ENCODE measurements around the gene UBE2D3.
"Not testable (repeated sequence)": the region's sequence is repeated elsewhere in the genome, so short reads cannot be mapped to it uniquely, and the experiment has no call there.

UBE2D3 gene
- 210 to 404 (median 319) reads per million in 17 experiments for total RNA-seq

GRCh38 chr4:102826890-102827673, at the start of gene UBE2D3:
UBE2D3 (minus strand) TSS chr4:102827551; CDS start chr4:102826508, 1,043 bp downstream.
- DNase-seq, result peak; percentile 95 to 97 (median 97)

GRCh38 chr4:102871772-102872171, 44.4 kb upstream of the UBE2D3 start:
- DNase-seq, result peak in 2 of 4 experiments; percentile 25 to 49

- DNase-seq, result peak in 2 of 4 experiments; percentile 10 to 24
Measured at GRCh38 chr4:102869569-102870197, 42.3 kb upstream of the UBE2D3 start.

- DNase-seq, result peak; percentile 94 to 98 (median 97)
Measured at GRCh38 chr4:102868781-102869568, 41.6 kb upstream of the UBE2D3 start, which contains the start of gene CISD2. CISD2 (plus strand) TSS chr4:102868992; CDS start chr4:102869085, 93 bp downstream.

GRCh38 chr4:102868153-102868780, 40.9 kb upstream of the UBE2D3 start:
- DNase-seq, result peak in 2 of 4 experiments; percentile 32 to 47

- DNase-seq, result peak in 1 of 4 experiments; percentile 14
Measured at GRCh38 chr4:102867278-102868152, 40.2 kb upstream of the UBE2D3 start.

GRCh38 chr4:102865327-102865726, 38.0 kb upstream of the UBE2D3 start:
- DNase-seq, result not testable (repeated sequence)

GRCh38 chr4:102862747-102863146, 35.4 kb upstream of the UBE2D3 start:
- peak; percentile 19 to 76 (median 62) for DNase-seq

GRCh38 chr4:102862016-102862415, 34.7 kb upstream of the UBE2D3 start:
- DNase-seq, result peak; percentile 27 to 76 (median 54)

GRCh38 chr4:102860611-102861324, 33.4 kb upstream of the UBE2D3 start:
- peak; percentile 39 to 65 (median 60) for DNase-seq

- DNase-seq, result no peak
Measured at GRCh38 chr4:102858828-102859464, 31.6 kb upstream of the UBE2D3 start.

GRCh38 chr4:102850370-102850769, 23.0 kb upstream of the UBE2D3 start:
- DNase-seq, result no peak

- no peak for DNase-seq
Measured at GRCh38 chr4:102849579-102850104, 22.3 kb upstream of the UBE2D3 start.

GRCh38 chr4:102847687-102848086, 20.3 kb upstream of the UBE2D3 start:
- no peak for DNase-seq

GRCh38 chr4:102843938-102844337, 16.6 kb upstream of the UBE2D3 start:
- no peak for DNase-seq

GRCh38 chr4:102843273-102843672, 15.9 kb upstream of the UBE2D3 start:
- DNase-seq, result no peak

GRCh38 chr4:102842367-102842766, 15.0 kb upstream of the UBE2D3 start:
- DNase-seq, result no peak

- no peak for DNase-seq
Measured at GRCh38 chr4:102836596-102836995, 9.2 kb upstream of the UBE2D3 start.

- no peak for DNase-seq
Measured at GRCh38 chr4:102832667-102833066, 5.3 kb upstream of the UBE2D3 start.

- no peak for DNase-seq
Measured at GRCh38 chr4:102832105-102832504, 4.8 kb upstream of the UBE2D3 start.

Measured in suppressor macrophage (primary cell).